Endothelial cell of umbilical vein (primary cell): ENCODE data around the gene ZFR.

Experiments used
- CTCF ChIP-seq, 2 donors: IDR thresholded peaks; 1 replicate in 1 of 2; 2 replicates in 1 of 2; pipeline ENCODE4 v1.5.1; 2011; ENCODE audit warnings: low read length in 2 of 2, mild to moderate bottlenecking in 2 of 2, moderate library complexity in 2 of 2, control low read depth in 1 of 2, inconsistent platforms in 1 of 2, low read depth in 1 of 2; ENCODE audit not compliant: insufficient read depth in 1 of 2; ENCODE audit errors: extremely low read depth in 1 of 2
- EZH2 ChIP-seq: IDR thresholded peaks from 2 replicates; pipeline ENCODE4 v1.6.1; 2012; ENCODE audit warnings: borderline replicate concordance, low read depth, mild to moderate bottlenecking, moderate library complexity, low read length, inconsistent platforms; ENCODE audit not compliant: severe bottlenecking
- FOS ChIP-seq: IDR thresholded peaks from 2 replicates; pipeline ENCODE4 v1.6.1; 2011; ENCODE audit warnings: mild to moderate bottlenecking, low read length, moderate library complexity, borderline replicate concordance; ENCODE audit not compliant: insufficient read depth
- JUN ChIP-seq: IDR thresholded peaks from 2 replicates; pipeline ENCODE4 v1.6.1; 2011; ENCODE audit warnings: borderline replicate concordance, low read depth; ENCODE audit not compliant: insufficient read length, insufficient read depth
- MAX ChIP-seq: IDR thresholded peaks from 2 replicates; pipeline ENCODE4 v1.6.1; 2011; ENCODE audit not compliant: insufficient read depth, insufficient read length
- MYC ChIP-seq: IDR thresholded peaks from one replicate; pipeline ENCODE4 v1.6.1; 2011; ENCODE audit warnings: mild to moderate bottlenecking, low read depth, low read length
- POLR2A ChIP-seq: IDR thresholded peaks from 2 replicates; pipeline ENCODE4 v1.6.1; 2012; ENCODE audit warnings: low read depth, mild to moderate bottlenecking, control low read depth, low read length
- POLR2AphosphoS5 ChIP-seq: IDR thresholded peaks from 2 replicates; pipeline ENCODE4 v1.6.1; 2012; ENCODE audit warnings: low read depth, mild to moderate bottlenecking, control low read depth, low read length, moderate library complexity; ENCODE audit not compliant: insufficient read depth

- no peak for TF ChIP-seq POLR2AphosphoS5
- TF ChIP-seq CTCF (IDR thresholded peaks at IDR 0.05; ENCODE audit: extremely low read depth in 1 of 2, insufficient read depth in 1 of 2, low read depth in 1 of 2, low read length in 2 of 2): no peak
- TF ChIP-seq JUN: no peak
- no peak for TF ChIP-seq POLR2A
- no peak for TF ChIP-seq MAX
- TF ChIP-seq EZH2: no peak
- TF ChIP-seq FOS: no peak
- TF ChIP-seq MYC: no peak
Measured at GRCh38 chr5:32325616-32326015, 118.9 kb downstream of the ZFR start.
